HG02970 (cell line): ENCODE data around the gene PLA2G4D.

ENCODE experiments used
- ATAC-seq: cut with Tn5 transposase; IDR thresholded peaks from one replicate; pipeline ENCODE4 v1.9.1; 2021; ENCODE audit warnings: mild to moderate bottlenecking, moderate library complexity, moderate number of reproducible peaks; ENCODE audit not compliant: unreplicated experiment, low FRiP score

Gene PLA2G4D

GRCh38 chr15:42079401-42079908, 14.9 kb downstream of the PLA2G4D start:
- ATAC-seq = no peak

DNA sequence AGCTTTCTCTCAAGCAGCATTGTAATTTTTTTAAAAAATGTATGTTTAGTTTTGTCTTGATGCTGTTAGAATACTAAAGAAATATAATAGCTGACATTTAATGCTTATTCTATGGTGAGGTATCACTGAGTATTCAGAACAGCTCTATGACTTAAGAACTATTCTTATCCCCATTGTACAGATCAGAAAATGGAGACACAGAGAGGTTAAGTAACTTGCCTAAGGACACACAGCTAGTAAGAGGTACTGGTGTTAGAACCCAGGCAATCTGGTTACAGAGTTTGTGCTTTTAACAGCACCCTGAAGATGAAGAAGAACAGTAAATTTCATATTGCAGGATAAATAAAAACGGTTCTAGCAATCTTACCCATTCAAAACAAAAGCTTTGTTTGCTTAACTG, 15.5 kb downstream of the PLA2G4D start:
- no peak for ATAC-seq

DNA sequence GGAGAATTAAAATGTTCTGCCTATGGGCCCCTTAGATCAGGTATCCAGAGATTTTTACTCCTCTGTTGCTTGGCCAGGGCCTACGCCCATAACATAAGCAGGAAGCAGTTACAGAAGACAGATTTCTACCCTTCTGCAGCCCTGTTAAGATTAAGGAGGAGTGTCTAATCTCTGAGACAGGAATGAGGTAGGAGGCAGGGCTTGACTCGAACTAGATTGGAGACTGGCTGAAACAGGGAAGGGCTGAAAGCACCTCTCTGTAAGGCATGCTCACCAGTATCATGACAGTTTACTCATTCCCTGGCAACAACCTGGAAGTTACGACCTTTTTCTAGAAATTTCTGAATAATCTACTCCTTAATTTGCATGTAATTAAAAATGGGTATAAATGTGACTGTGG, 16.7 kb downstream of the PLA2G4D start:
- ATAC-seq = no peak

GRCh38 chr15:42073418-42073817, 20.9 kb downstream of the PLA2G4D start:
- ATAC-seq = no peak

GRCh38 chr15:42072141-42072685, 22.1 kb downstream of the PLA2G4D start:
- no peak for ATAC-seq

GRCh38 chr15:42071717-42072116, 22.6 kb downstream of the PLA2G4D start:
- ATAC-seq = no peak

DNA sequence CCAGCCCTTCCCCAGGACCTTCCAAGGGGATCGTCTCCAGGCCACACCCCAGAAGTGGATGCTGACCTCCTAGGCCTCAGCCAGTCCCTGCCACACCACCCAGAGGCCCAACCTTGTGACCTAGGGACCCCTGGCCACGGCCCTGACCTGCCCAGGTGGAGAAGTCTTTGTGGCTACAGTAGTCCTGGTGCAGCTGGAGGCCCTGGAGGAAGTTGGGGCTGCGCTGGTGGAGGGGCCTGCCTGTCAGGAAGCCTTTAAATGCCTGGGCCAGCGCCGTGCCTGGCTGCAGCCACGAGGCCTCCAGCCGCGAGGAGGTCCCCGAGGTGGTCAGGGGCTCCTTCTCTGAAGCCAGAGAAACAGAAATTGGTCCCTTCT, 23.4 kb downstream of the PLA2G4D start:
- ATAC-seq = no peak

DNA sequence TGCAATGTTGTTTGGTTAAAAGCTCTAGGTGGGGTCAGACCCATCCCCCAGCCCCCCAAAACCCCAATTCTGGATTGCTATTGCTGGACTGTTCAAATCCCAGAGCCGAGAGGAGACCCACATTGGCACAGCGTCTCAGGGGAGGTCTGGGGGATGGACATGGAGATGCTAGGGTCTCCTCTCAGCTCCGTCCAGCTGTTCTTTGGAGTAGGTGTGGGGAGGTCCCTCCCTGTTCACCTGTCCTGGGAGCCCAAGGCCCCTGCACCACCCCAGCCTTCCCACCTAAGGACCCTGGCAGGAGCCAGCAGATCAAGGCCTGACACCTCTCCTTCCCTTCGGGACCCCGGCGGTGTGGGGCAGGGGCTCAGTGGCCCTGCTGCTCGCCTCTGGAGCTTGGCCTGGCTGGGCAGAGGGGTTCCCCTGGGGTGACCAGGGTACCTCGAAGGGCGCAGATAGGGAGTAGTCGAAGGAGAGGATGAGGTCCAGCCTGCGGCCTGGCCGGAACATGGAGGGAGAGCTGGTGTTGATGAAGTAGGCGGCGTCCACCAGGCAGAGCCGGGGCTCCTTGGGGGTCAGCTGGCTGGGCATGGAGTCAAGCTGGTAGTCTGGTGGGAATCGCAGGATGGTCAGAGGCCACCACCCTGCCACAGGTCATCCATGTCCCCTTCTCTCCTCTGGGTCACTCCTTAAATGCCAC, 23.9 kb downstream of the PLA2G4D start:
- ATAC-seq = no peak

DNA sequence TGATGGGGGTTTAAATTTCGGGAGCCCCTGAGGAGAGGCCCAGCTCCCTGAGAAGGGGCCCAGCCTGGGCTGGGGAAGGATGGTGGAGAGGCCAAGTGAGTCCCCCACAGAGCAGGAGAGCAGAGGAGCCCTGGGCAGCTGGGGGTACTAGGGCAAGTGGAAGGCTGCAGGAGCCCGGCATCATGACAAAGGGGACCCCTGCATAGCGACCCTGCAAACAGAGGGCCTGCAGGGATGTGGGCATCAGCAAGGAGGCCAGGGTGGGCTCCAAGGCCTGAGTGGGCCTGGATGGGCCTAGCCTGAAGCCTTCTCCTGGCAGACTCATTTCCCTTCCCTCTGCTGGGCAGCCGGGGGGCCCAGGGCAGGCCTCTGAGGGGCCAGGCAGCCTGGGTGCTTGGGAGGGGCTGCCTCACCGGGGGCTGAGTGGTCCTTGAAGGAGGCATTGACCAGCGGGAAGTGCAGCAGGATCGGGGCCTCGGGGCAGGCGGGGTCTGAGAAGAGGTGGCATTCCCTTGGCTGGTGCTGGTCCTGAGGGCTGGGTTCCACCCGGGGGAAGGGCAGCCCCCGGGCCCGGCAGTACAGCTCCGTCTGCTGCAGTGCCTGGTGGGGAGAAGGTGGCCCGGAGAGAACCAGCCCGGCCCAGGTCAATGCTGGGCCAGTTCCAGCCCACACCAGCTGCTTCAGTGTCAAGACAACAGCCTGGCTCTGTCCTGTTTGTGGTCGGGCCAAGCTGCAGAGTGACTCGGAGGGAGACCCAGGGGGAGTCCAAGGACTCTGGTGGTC, 24.7 kb downstream of the PLA2G4D start:
- ATAC-seq = no peak

DNA sequence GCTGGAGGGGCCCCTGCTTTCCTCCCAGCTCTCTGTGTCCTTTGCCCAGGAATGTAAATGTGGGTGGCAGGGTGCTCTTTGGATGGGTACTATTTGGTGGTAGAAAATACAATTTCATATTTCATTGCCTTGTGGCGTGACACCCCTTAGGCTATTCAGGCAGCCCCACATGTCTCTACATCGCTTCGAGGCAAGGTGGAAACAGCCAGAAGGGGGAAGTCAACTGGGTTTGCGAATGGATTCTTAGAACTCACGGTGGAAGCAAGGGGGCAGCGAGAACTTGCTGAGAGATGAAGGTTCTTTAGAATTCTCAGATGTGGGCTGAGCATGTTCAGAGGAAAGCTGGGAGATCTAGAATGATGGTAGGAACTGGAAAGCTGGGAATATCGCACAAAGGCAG, 25.3 kb downstream of the PLA2G4D start:
- no peak for ATAC-seq

DNA sequence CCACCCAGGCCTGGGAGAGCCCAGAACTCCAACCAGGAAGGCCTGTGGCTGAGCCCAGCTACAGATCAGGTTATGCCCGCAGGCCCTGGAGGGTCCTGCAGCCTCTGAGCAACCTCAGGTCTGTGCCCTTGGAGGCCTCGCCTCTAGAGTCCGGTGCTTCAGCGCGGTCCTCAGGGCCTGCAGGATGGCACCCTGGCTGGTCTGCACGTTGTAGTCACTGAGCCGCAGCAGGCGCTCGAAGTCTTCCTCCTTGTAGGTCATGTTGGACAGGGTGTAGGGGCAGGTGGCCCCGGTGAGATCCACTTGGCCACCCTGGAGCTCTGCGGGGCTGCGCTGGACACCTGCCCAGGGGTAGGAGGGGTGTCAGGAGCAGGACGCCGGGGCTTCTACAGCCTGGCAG, 25.8 kb downstream of the PLA2G4D start:
- ATAC-seq = no peak

- ATAC-seq = no peak
These were observed 27.5 kb downstream of the PLA2G4D start for GRCh38 chr15:42066764-42067415.

- ATAC-seq = no peak
These were observed 28.9 kb downstream of the PLA2G4D start for GRCh38 chr15:42065468-42065867.

DNA sequence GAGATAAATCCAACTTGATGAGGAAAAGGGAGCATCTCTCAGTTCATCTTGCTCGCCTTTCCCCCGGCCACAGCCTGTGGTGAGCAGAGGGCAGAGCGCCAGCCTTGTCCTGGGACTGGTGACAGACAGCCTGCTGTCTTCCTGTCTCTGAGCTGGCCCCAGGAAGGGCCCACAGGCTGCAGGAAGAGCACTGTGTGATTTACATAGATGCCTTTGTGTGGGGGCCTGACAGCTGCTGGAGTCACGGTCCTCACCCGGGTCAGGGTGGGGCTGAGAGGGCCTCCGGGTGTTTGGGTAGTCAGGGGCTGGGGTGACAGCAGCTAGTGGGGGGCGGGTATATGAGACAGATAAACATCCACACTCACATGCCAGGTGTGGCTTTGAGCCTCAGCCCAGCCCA, 29.3 kb downstream of the PLA2G4D start:
- no peak for ATAC-seq

DNA sequence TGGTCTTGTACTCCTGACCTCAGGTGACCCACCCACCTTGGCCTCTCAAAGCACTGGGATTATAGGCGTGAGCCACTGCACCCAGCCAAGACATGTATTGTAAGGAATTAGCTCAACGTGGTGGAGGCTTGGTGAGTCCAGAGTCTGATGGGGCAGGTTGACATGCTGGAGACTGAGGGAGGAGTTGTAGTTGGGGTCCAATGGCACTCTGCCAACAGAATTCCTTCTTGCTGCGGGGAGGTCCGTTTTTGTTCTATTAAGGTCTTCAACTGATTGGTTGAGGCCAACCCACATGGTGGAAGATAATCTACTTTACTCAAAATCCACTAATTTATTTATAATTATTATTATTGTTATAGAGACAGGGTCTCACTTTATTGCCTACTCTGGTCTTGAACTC, 30.1 kb downstream of the PLA2G4D start:
- ATAC-seq = no peak

- no peak for ATAC-seq
These were observed 31.1 kb downstream of the PLA2G4D start for GRCh38 chr15:42063122-42063848.

- ATAC-seq = no peak
These were observed 32.0 kb downstream of the PLA2G4D start for GRCh38 chr15:42062284-42062806.

GRCh38 chr15:42060797-42061196, 33.6 kb downstream of the PLA2G4D start:
- ATAC-seq = no peak

GRCh38 chr15:42060477-42060763, 33.9 kb downstream of the PLA2G4D start:
- ATAC-seq = no peak

GRCh38 chr15:42059661-42060476, 34.5 kb downstream of the PLA2G4D start:
- ATAC-seq = no peak
